Breast epithelium (tissue), 3 donors: Measurements from ENCODE around the gene PLCB3.

Source experiments
- POLR2A ChIP-seq: fragments of 450-650 bp; IDR thresholded peaks from one replicate; pipeline ENCODE4 v1.6.1; 2016; ENCODE audit warnings: antibody characterized with exemption, mild to moderate bottlenecking, moderate library complexity
- TF ChIP-seq, protein P1 (sequence below), 3 donors: fragments of 450-650 bp; IDR thresholded peaks; one replicate each; pipeline ENCODE4 v1.5.1; 2016 to 2017; ENCODE audit warnings: antibody characterized with exemption in 3 of 3, mild to moderate bottlenecking in 3 of 3, moderate library complexity in 3 of 3

DNA sequence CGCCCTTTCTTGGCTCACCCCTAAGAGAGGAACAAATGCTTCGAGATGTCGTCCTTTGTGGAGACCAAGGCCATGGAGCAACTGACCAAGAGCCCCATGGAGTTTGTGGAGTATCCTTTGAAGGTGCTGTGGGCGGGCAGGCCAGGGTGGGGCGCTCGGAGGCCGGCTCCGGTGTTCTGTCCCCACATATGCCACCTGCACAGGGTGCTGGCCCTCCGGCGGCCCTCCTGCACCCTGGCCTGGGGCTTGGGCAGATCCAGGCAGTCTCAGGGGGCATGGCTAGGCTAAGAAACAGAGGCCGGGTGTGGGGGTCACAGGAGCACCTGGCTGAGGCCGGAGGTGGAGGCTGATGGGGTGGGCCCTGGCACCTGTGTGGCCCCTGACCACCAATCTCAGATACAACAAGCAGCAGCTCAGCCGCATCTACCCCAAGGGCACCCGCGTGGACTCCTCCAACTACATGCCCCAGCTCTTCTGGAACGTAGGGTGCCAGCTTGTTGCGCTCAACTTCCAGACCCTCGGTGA lies 10.3 kb downstream of the PLCB3 start:
- TF ChIP-seq POLR2A: no peak
- TF ChIP-seq, protein P1, sequence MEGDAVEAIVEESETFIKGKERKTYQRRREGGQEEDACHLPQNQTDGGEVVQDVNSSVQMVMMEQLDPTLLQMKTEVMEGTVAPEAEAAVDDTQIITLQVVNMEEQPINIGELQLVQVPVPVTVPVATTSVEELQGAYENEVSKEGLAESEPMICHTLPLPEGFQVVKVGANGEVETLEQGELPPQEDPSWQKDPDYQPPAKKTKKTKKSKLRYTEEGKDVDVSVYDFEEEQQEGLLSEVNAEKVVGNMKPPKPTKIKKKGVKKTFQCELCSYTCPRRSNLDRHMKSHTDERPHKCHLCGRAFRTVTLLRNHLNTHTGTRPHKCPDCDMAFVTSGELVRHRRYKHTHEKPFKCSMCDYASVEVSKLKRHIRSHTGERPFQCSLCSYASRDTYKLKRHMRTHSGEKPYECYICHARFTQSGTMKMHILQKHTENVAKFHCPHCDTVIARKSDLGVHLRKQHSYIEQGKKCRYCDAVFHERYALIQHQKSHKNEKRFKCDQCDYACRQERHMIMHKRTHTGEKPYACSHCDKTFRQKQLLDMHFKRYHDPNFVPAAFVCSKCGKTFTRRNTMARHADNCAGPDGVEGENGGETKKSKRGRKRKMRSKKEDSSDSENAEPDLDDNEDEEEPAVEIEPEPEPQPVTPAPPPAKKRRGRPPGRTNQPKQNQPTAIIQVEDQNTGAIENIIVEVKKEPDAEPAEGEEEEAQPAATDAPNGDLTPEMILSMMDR (IDR thresholded peaks at IDR 0.05): no peak
